Spinal cord (tissue), 10 donors: ENCODE measurements around the gene ZDHHC1. TPM values are rescaled to one million over a fixed set of nuclear protein-coding genes. Genes with fewer than 3 reads are reported as not detected.

ENCODE experiments used
- DNase-seq, 6 donors: peaks; one replicate each; pipeline versions ENCODE4 v3.0.0 to v3.0.0-alpha.2; 2013 to 2015; ENCODE audit warnings: low spot score in 6 of 6, low read depth in 4 of 6
- H3K27ac ChIP-seq: one replicate; pipeline ENCODE4 v1.5.1; 2013; ENCODE audit warnings: low read depth, low read length, control low read depth
- H3K27me3 ChIP-seq: one replicate; pipeline ENCODE4 v1.6.1; 2013; ENCODE audit warnings: low read length; ENCODE audit not compliant: control insufficient read depth, insufficient read depth
- H3K36me3 ChIP-seq: one replicate; pipeline ENCODE4 v1.6.1; 2013; ENCODE audit warnings: low read length; ENCODE audit not compliant: control insufficient read depth, insufficient read depth
- H3K4me1 ChIP-seq: one replicate; pipeline ENCODE4 v1.6.1; 2013; ENCODE audit warnings: low read length; ENCODE audit not compliant: control insufficient read depth, insufficient read depth
- H3K4me3 ChIP-seq: one replicate; pipeline ENCODE4 v1.5.1; 2013; ENCODE audit warnings: low read depth, low read length, control low read depth
- H3K9me3 ChIP-seq: one replicate; pipeline ENCODE4 v1.6.1; 2013; ENCODE audit warnings: low read length; ENCODE audit not compliant: control insufficient read depth, insufficient read depth
- WGBS: methylation state at CpG from one replicate; pipeline ENCODE4 v1.1.5; 2013; ENCODE audit warnings: missing lambda C conversion rate; ENCODE audit not compliant: insufficient coverage; 5-methylcytosine and 5-hydroxymethylcytosine counted together
- polyA plus RNA-seq, 2 donors: library from polyadenylated mRNA; unstranded; fragments of 120-200 nt; gene quantifications; one replicate each; pipeline ENCODE4 v1.2.1, GENCODE V29; 2013; ENCODE audit not compliant: insufficient read length in 2 of 2
- total RNA-seq, 2 donors: library from RNA; depleted of rRNA in 1 of 2; stranded (reverse); fragments of 120-200 nt in 1 of 2; fragments of >200 nt in 1 of 2; gene quantifications; one replicate each; pipeline versions ENCODE4 v1.2.3 to v1.2.4, GENCODE V29; 2013 to 2014
- donor health status: healthy.

ZDHHC1 gene
- total and polyA plus RNA-seq, 4 donors, result 3.5 to 18.7 (median 13.6) TPM

GRCh38 chr16:67391424-67392300, 24.6 kb downstream of the ZDHHC1 start:
- Histone ChIP-seq H3K36me3 (peaks cover 27% of the 10 kb centered on the region), H3K9me3 (no peaks in the 10 kb centered on the region), H3K27me3 (peaks cover 10% of the 10 kb centered on the region), H3K4me3 (peak overlapping the region; percentile 71), H3K4me1 (peaks cover 90% of the 10 kb centered on the region), H3K27ac (peak overlapping the region; percentile 92)
- 39% methylated on average over 9 of the region's 15 CpGs for WGBS
- DNase-seq, result peak in 4 of 6 donors; percentile 74 to 94 (median 86)

GRCh38 chr16:67390816-67391423, 25.4 kb downstream of the ZDHHC1 start:
- no peak for DNase-seq
- peaks cover 83% of the 10 kb centered on the region for H3K4me1 ChIP-seq

GRCh38 chr16:67389911-67390815, 26.1 kb downstream of the ZDHHC1 start:
- Histone ChIP-seq H3K4me1 (peaks cover 75% of the 10 kb centered on the region), H3K27ac (peak overlapping the region; percentile 92), H3K27me3 (peaks cover 8% of the 10 kb centered on the region), H3K4me3 (no peak overlapping the region), H3K36me3 (peaks cover 26% of the 10 kb centered on the region), H3K9me3 (no peaks in the 10 kb centered on the region)
- DNase-seq, result peak in 1 of 6 donors; percentile 36
- 73% methylated on average over 24 of the region's 27 CpGs for WGBS

More at GRCh38 chr16:67390816-67391423, 25.4 kb downstream of the ZDHHC1 start:
- H3K4me3 ChIP-seq, result no peak overlapping the region
- H3K9me3 ChIP-seq, result no peaks in the 10 kb centered on the region
- peaks cover 27% of the 10 kb centered on the region for H3K36me3 ChIP-seq
- WGBS, result 51% methylated on average over 11 of the region's 11 CpGs
- H3K27me3 ChIP-seq, result peaks cover 10% of the 10 kb centered on the region
- H3K27ac ChIP-seq, result peak overlapping the region; percentile 92

- Histone ChIP-seq H3K4me1 (peaks cover 61% of the 10 kb centered on the region), H3K9me3 (no peaks in the 10 kb centered on the region), H3K36me3 (peaks cover 24% of the 10 kb centered on the region), H3K27ac (peak overlapping the region; percentile 92), H3K4me3 (no peak overlapping the region), H3K27me3 (no peaks in the 10 kb centered on the region)
- no CpG with 5 or more reads among the region's 2 CpGs for WGBS
- DNase-seq, result no peak
Measured at GRCh38 chr16:67388591-67388990, 27.7 kb downstream of the ZDHHC1 start.

- H3K4me1 ChIP-seq, result peaks cover 57% of the 10 kb centered on the region
- no peak for DNase-seq
- no peaks in the 10 kb centered on the region for H3K27me3 ChIP-seq
- no peaks in the 10 kb centered on the region for H3K9me3 ChIP-seq
- no peak overlapping the region for H3K4me3 ChIP-seq
- no peak overlapping the region for H3K27ac ChIP-seq
- WGBS, result 88% methylated on average over 5 of the region's 8 CpGs
- H3K36me3 ChIP-seq, result peaks cover 24% of the 10 kb centered on the region
Measured at GRCh38 chr16:67388191-67388590, 28.1 kb downstream of the ZDHHC1 start.

GRCh38 chr16:67387479-67388079, 28.7 kb downstream of the ZDHHC1 start:
- WGBS, result 90% methylated on average over 7 of the region's 8 CpGs
- no peak overlapping the region for H3K27ac ChIP-seq
- DNase-seq, result no peak

GRCh38 chr16:67386861-67387455, 29.3 kb downstream of the ZDHHC1 start:
- Histone ChIP-seq H3K4me3 (no peak overlapping the region), H3K27ac (no peak overlapping the region), H3K9me3 (no peaks in the 10 kb centered on the region), H3K4me1 (peaks cover 45% of the 10 kb centered on the region), H3K27me3 (no peaks in the 10 kb centered on the region), H3K36me3 (peaks cover 16% of the 10 kb centered on the region)
- 91% methylated on average over 5 of the region's 5 CpGs for WGBS
- DNase-seq, result no peak

More at GRCh38 chr16:67387479-67388079, 28.7 kb downstream of the ZDHHC1 start:
- Histone ChIP-seq H3K36me3 (peaks cover 20% of the 10 kb centered on the region), H3K4me1 (peaks cover 51% of the 10 kb centered on the region), H3K27me3 (no peaks in the 10 kb centered on the region), H3K4me3 (no peak overlapping the region), H3K9me3 (no peaks in the 10 kb centered on the region)

- H3K9me3 ChIP-seq, result no peaks in the 10 kb centered on the region
- peak in 1 of 6 donors; percentile 82 for DNase-seq
- no peaks in the 10 kb centered on the region for H3K27me3 ChIP-seq
- H3K4me1 ChIP-seq, result peaks cover 25% of the 10 kb centered on the region
- H3K36me3 ChIP-seq, result peaks cover 6% of the 10 kb centered on the region
- WGBS, result 65% methylated on average over 7 of the region's 8 CpGs
- H3K27ac ChIP-seq, result no peak overlapping the region
- H3K4me3 ChIP-seq, result no peak overlapping the region
Measured at GRCh38 chr16:67384778-67385510, 31.3 kb downstream of the ZDHHC1 start.
